GM12878 (cell line): ENCODE measurements around the gene CHRM4. TPM values are rescaled to one million over a fixed set of nuclear protein-coding genes. Genes with fewer than 3 reads are reported as not detected.

Source experiments
- ATAC-seq: fragments of 200-7000 bp; cut with Tn5 transposase; 3 replicates; pipeline ENCODE4 v1.9.1; 2020; ENCODE audit warnings: mild to moderate bottlenecking, moderate library complexity
- BruUV-seq: library from RNA; stranded (reverse); fragments of 400-500 nt; replicated peaks from 2 replicates; lab custom pipeline; 2021; lab: Mats Ljungman, UMichigan
- CTCF ChIA-PET: fragments of 300-600 bp; sonication (Branson Sonifier 250); formaldehyde crosslinking; extraction: SDS; loops from one replicate; lab custom pipeline; 2021; ENCODE audit warnings: inconsistent platforms; lab: Yijun Ruan, JAX
- POLR2A ChIA-PET: fragments of 350-600 bp; formaldehyde crosslinking; extraction: SDS; loops from one replicate; lab custom pipeline; 2021; ENCODE audit warnings: inconsistent platforms; lab: Charles Lee
- RAD21 ChIA-PET: fragments of 300-600 bp; sonication (Branson Sonifier 250); formaldehyde crosslinking; loops from one replicate; lab custom pipeline; 2023; ENCODE audit warnings: antibody characterized with exemption; ENCODE audit not compliant: unreplicated experiment; lab: Charles Lee
- SMC1A ChIA-PET: fragments of 300-600 bp; sonication (Branson Sonifier 250); formaldehyde crosslinking; loops from one replicate; lab custom pipeline; 2023; ENCODE audit not compliant: unreplicated experiment, uncharacterized antibody; lab: Charles Lee
- DNase-seq: peaks from one replicate; pipeline ENCODE4 v3.0.0-alpha.2; 2011; ENCODE audit warnings: low read depth, low spot score
- FAIRE-seq: peaks from 3 replicates; lab custom pipeline; 2011; peaks lifted over from hg19 to GRCh38; lab: Jason Lieb, UNC
- H2AFZ ChIP-seq: 2 replicates; pipeline ENCODE4 v1.6.0; 2011; ENCODE audit warnings: low read depth, low read length, control low read depth; ENCODE audit not compliant: control insufficient read depth
- H3K27ac ChIP-seq: 2 replicates; pipeline ENCODE4 v1.5.1; 2011; ENCODE audit warnings: control low read depth; ENCODE audit not compliant: control insufficient read depth, insufficient read depth
- H3K27me3 ChIP-seq, 2 experiments: replicated peaks in 1 of 2; 2 replicates each; pipeline versions ENCODE4 v1.6.0 to v1.6.1; 2011; ENCODE audit warnings: low read length in 1 of 2; ENCODE audit not compliant: control insufficient read depth in 2 of 2, insufficient read depth in 2 of 2
- H3K36me3 ChIP-seq, 2 experiments: 2 replicates each; pipeline ENCODE4 v1.5.1; 2011; ENCODE audit warnings: low read length in 1 of 2; ENCODE audit not compliant: control insufficient read depth in 2 of 2, insufficient read depth in 2 of 2
- H3K4me1 ChIP-seq: 2 replicates; pipeline ENCODE4 v1.6.1; 2011; ENCODE audit warnings: mild to moderate bottlenecking, low read length, moderate library complexity, mixed read lengths; ENCODE audit not compliant: control insufficient read depth, insufficient read depth
- H3K4me2 ChIP-seq: 2 replicates; pipeline ENCODE4 v1.6.0; 2011; ENCODE audit warnings: control low read depth; ENCODE audit not compliant: control insufficient read depth, insufficient read depth
- H3K4me3 ChIP-seq: fragments of 200-600 bp; sonication (generic); 2 replicates; pipeline ENCODE4 v1.5.1; 2016
- H3K79me2 ChIP-seq: 2 replicates; pipeline ENCODE4 v1.6.0; 2011; ENCODE audit warnings: low read length; ENCODE audit not compliant: control insufficient read depth, insufficient read depth
- H3K9ac ChIP-seq: 2 replicates; pipeline ENCODE4 v1.8.0; 2011; ENCODE audit warnings: low read length, control low read depth, mixed read lengths; ENCODE audit not compliant: control insufficient read depth, insufficient read depth
- H3K9me3 ChIP-seq: replicated peaks from 3 replicates; pipeline ENCODE4 v1.5.1; 2011; ENCODE audit warnings: mild to moderate bottlenecking, low read length; ENCODE audit not compliant: control insufficient read depth, insufficient read depth
- H4K20me1 ChIP-seq: 2 replicates; pipeline ENCODE4 v1.6.0; 2011; ENCODE audit not compliant: control insufficient read depth, insufficient read depth
- CHD1 ChIP-seq: IDR thresholded peaks from 2 replicates; pipeline ENCODE4 v1.6.1; 2012; ENCODE audit warnings: low read depth, low read length, improper control_type of control experiment
- DPF2 ChIP-seq: fragments of 450-650 bp; IDR thresholded peaks from 2 replicates; pipeline ENCODE4 v1.6.1; 2017; ENCODE audit warnings: mild to moderate bottlenecking
- EGR1 ChIP-seq, 2 experiments: IDR thresholded peaks; 1 replicate in 1 of 2; 2 replicates in 1 of 2; pipeline ENCODE4 v1.6.1; 2011 to 2012; ENCODE audit warnings: low read depth in 2 of 2, low read length in 2 of 2, borderline replicate concordance in 1 of 2, mild to moderate bottlenecking in 1 of 2, moderate library complexity in 1 of 2
- IKZF1 ChIP-seq: fragments of 450-650 bp; conservative IDR thresholded peaks from 2 replicates; pipeline ENCODE4 v1.6.1; 2017; ENCODE audit warnings: antibody characterized with exemption, mild to moderate bottlenecking
- TCF12 ChIP-seq: IDR thresholded peaks from 2 replicates; pipeline ENCODE4 v1.6.1; 2011; ENCODE audit warnings: low read depth, mild to moderate bottlenecking, low read length
- WGBS: methylation state at CpG from one replicate; pipeline ENCODE4 v1.1.6; 2016; ENCODE audit warnings: low lambda C conversion rate; ENCODE audit not compliant: insufficient replicate concordance, insufficient coverage; ENCODE audit errors: missing lambda C conversion rate; 5-methylcytosine and 5-hydroxymethylcytosine counted together
- in situ Hi-C: fragments of 300-500 bp; cut with MboI; formaldehyde crosslinking; loops from 9 replicates; pipeline ENCODE4 v1.14.3; 2018; ENCODE audit warnings: mixed read lengths
- intact Hi-C: fragments of 100-400 bp; cut with micrococcal nuclease; formaldehyde crosslinking; loops from one replicate; pipeline ENCODE4 v1.14.2; 2022; ENCODE audit not compliant: unreplicated experiment
- polyA plus RNA-seq, 11 experiments: library from polyadenylated mRNA; depleted of rRNA in 4 of 11; unstranded in 6 of 11; stranded (reverse) in 5 of 11; fragments of >200 nt; fragmentation: Nextera tagmentation in 4 of 11; fragmentation: Illumina TruSeq in 1 of 11; extraction: Ambion mirVana in 4 of 11; extraction: Trizol in 1 of 11; gene quantifications; 1 replicate in 1 of 11; 2 replicates in 10 of 11; pipeline versions ENCODE4 v1.2.1 to v1.2.3, GENCODE V29; 2011 to 2016; ENCODE audit warnings: inconsistent platforms in 2 of 11, missing spikeins in 2 of 11, low read depth in 1 of 11
- total RNA-seq, 4 experiments: library from RNA; depleted of rRNA in 3 of 4; stranded (reverse); fragments of >200 nt in 3 of 4; fragmentation: Illumina TruSeq in 1 of 4; extraction: Trizol in 1 of 4; gene quantifications; 2 replicates each; pipeline versions ENCODE4 v1.2.1 to v1.2.3, GENCODE V29; 2013 to 2021

The CHRM4 gene
- total and polyA plus RNA-seq, 10 of the 15 experiments (the other 5 are each of a cell fraction or from before 2014, with no cell fraction given), result 0.12 to 0.23 (median 0.13) TPM; not detected in 7

- H3K4me1 ChIP-seq, result peaks cover 28% of the 10 kb centered on the region
- no peaks in the 10 kb centered on the region for H3K27me3 ChIP-seq
- DNase-seq (no peak), FAIRE-seq (no peak), ATAC-seq (no peak)
- peaks cover 0 to 3% of the 10 kb centered on the region in 2 experiments; a peak in 3 of 4 replicates for H3K36me3 ChIP-seq
- H4K20me1 ChIP-seq, result no peaks in the 10 kb centered on the region
- peaks cover 49% of the 10 kb centered on the region for H3K79me2 ChIP-seq
- H3K9ac ChIP-seq, result no peak overlapping the region
- SMC1A ChIA-PET, result interaction anchor here (0.6 to 5.0 kb wide), 4 partner anchors 8 to 290 kb away, joined by 3 to 32 read pairs (median 4); no protein-coding TSS in a partner anchor
- H3K4me3 ChIP-seq, result no peak overlapping the region
- CTCF ChIA-PET, result interaction anchor here (1.2 to 19.9 kb wide), 4 partner anchors 12 to 265 kb away, joined by 4 to 423 read pairs (median 10); partner anchors contain the start of gene ATG13
- intact Hi-C loops, result no loop called here
- 0 out of 2 replicates have a peak overlapping the region, but pooled peaks have one; percentile 25 for H3K27ac ChIP-seq
- BruUV-seq, result no TSS peak
- RAD21 ChIA-PET, result interaction anchor here (2.5 to 4.3 kb wide), 3 partner anchors 8 to 34 kb away, joined by 13 to 24 read pairs (median 16); no protein-coding TSS in a partner anchor
- H2AFZ ChIP-seq, result no peak overlapping the region
- no peak for TF ChIP-seq CHD1
- peak; percentile 48 for TF ChIP-seq IKZF1
- TF ChIP-seq DPF2, result 0 out of 2 replicates have a peak, but pooled peaks have one; percentile 39
- peak in 1 of 2 experiments; percentile 84; a peak in 2 of 3 replicates for TF ChIP-seq EGR1 (IDR thresholded peaks at IDR 0.05; ENCODE audit: borderline replicate concordance in 1 of 2, low read depth in 2 of 2, low read length in 2 of 2)
- peak; percentile 65; the same call in 1 of the 2 replicates for TF ChIP-seq TCF12
- 42% methylated on average over 9 of the region's 9 CpGs for WGBS
- in situ Hi-C loops, result no loop called here
- peak overlapping the region; percentile 43 for H3K4me2 ChIP-seq
- POLR2A ChIA-PET, result no interaction called here
- H3K9me3 ChIP-seq, result no peaks in the 10 kb centered on the region
Observed at GRCh38 chr11:46353698-46354097, 37.9 kb downstream of the CHRM4 start.
